Mesodermal cell (in vitro differentiated cells): ENCODE results near the gene MTERF4.

Experiments used
- H3K27ac ChIP-seq: 2 replicates; pipeline ENCODE4 v1.7.0; 2013; ENCODE audit warnings: mild to moderate bottlenecking, low read depth, low read length, moderate library complexity; ENCODE audit not compliant: severe bottlenecking
- H3K36me3 ChIP-seq: 2 replicates; pipeline ENCODE4 v1.7.1; 2013; ENCODE audit warnings: mild to moderate bottlenecking, low read length, moderate library complexity; ENCODE audit not compliant: control insufficient read depth, insufficient read depth
- H3K4me1 ChIP-seq: one replicate; pipeline ENCODE4 v1.7.1; 2013; ENCODE audit warnings: mild to moderate bottlenecking, low read length; ENCODE audit not compliant: insufficient read depth, control insufficient read depth, poor library complexity, severe bottlenecking
- H3K4me3 ChIP-seq: 2 replicates; pipeline ENCODE4 v1.7.0; 2013; ENCODE audit warnings: low read length, control low read depth, mild to moderate bottlenecking; ENCODE audit not compliant: insufficient read depth, poor library complexity, severe bottlenecking; ENCODE audit errors: extremely low read depth
- H3K9me3 ChIP-seq: 2 replicates; pipeline ENCODE4 v1.7.1; 2013; ENCODE audit warnings: mild to moderate bottlenecking, low read length, moderate library complexity; ENCODE audit not compliant: control insufficient read depth
- WGBS, 2 experiments: methylation state at CpG; one replicate each; pipeline ENCODE4 v1.1.5; 2013; ENCODE audit warnings: missing lambda C conversion rate in 2 of 2; ENCODE audit not compliant: insufficient coverage in 2 of 2; 5-methylcytosine and 5-hydroxymethylcytosine counted together

MTERF4 gene

GRCh38 chr2:241067501-241068135 is 34.5 kb downstream of the MTERF4 start:
- no peaks in the 10 kb centered on the region for H3K9me3 ChIP-seq
- H3K4me1 ChIP-seq = no peaks in the 10 kb centered on the region
- 86 to 93% methylated on average over 15 to 21 of the region's 21 CpGs for WGBS, 2 experiments
- H3K4me3 ChIP-seq = no peak overlapping the region
- H3K36me3 ChIP-seq = no peaks in the 10 kb centered on the region
- H3K27ac ChIP-seq = no peak overlapping the region

DNA sequence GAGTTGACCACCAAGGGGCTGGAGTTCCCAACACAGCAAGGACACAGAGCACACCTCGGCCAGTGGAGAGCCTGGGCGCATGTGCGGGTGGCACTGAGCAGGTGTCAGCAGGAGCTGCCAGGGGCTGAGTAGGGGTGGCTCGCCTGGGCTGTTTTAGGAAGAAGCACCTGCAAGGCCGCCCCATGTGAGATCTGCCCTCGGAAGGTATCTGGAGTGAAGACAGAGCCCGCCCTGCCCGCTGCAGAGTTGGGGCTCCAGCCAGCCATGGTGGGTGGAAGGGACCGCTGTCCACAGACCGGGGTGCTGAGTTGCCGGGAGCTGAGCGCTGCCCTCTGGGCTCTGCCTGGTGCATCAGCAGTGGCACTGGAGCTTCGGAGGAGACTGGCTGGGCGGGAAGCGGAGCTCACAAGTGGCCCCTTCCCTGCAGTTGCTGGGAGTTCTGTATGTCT is 35.2 kb downstream of the MTERF4 start:
- 67 to 68% methylated on average over 14 to 15 of the region's 15 CpGs for WGBS, 2 experiments
- H3K36me3 ChIP-seq = no peaks in the 10 kb centered on the region
- no peaks in the 10 kb centered on the region for H3K4me1 ChIP-seq
- H3K4me3 ChIP-seq = no peak overlapping the region
- H3K27ac ChIP-seq = no peak overlapping the region
- H3K9me3 ChIP-seq = no peaks in the 10 kb centered on the region

- 87 to 91% methylated on average over 19 of the region's 21 CpGs for WGBS, 2 experiments
- Histone ChIP-seq H3K9me3 (no peaks in the 10 kb centered on the region), H3K4me1 (no peaks in the 10 kb centered on the region), H3K4me3 (no peak overlapping the region), H3K27ac (no peak overlapping the region), H3K36me3 (no peaks in the 10 kb centered on the region)
Observed at GRCh38 chr2:241066171-241066892, 35.8 kb downstream of the MTERF4 start.

DNA sequence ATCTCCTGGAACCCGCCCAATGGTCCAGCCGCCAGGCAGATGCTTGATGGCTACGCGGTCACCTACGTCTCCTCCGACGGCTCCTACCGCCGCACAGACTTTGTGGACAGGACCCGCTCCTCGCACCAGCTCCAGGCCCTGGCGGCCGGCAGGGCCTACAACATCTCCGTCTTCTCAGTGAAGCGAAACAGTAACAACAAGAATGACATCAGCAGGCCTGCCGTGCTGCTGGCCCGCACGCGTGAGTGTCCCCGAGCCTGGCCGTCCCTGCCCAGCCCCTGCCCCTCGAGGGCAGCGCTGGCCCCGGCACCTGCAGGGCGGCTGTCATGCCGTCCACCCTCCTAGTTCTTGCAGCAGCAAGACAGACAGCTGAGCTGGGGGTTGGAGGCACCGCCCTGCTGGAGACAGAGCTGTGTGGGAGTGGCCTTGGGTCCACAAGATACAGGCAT is 36.7 kb downstream of the MTERF4 start:
- no peaks in the 10 kb centered on the region for H3K4me1 ChIP-seq
- 87 to 91% methylated on average over 23 to 24 of the region's 27 CpGs for WGBS, 2 experiments

DNA sequence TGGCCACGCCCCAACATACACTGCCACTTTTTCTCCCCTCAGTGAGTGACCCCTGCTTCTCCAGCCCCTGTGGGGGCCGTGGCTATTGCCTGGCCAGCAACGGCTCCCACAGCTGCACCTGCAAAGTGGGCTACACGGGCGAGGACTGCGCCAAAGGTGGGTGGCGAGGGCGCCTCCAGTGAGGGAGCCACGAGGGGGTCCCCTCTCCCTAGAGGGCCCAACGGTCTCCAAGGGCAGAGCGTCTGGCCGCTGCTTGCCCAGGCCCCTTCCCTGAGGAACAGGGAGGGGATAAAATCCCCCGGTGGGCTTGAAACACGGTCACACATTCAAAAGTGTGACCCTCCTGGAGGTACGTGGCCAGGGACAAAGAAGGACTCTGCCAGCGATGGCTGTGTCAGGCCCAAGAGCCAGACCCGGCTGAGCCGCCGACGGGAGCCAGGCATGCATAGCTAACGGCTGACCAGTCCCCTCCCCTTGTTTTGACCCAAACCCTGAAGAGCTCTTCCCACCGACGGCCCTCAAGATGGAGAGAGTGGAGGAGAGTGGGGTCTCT is 37.2 kb downstream of the MTERF4 start:
- no peak overlapping the region for H3K27ac ChIP-seq
- H3K4me3 ChIP-seq = no peak overlapping the region
- no peaks in the 10 kb centered on the region for H3K4me1 ChIP-seq
- H3K9me3 ChIP-seq = no peaks in the 10 kb centered on the region
- WGBS, 2 experiments = 86 to 94% methylated on average over 18 to 22 of the region's 23 CpGs
- no peaks in the 10 kb centered on the region for H3K36me3 ChIP-seq

More for the DNA sequence above, 36.7 kb downstream of the MTERF4 start:
- H3K36me3 ChIP-seq = no peaks in the 10 kb centered on the region
- H3K4me3 ChIP-seq = no peak overlapping the region
- no peak overlapping the region for H3K27ac ChIP-seq
- H3K9me3 ChIP-seq = no peaks in the 10 kb centered on the region

- 61 to 67% methylated on average over 10 to 28 of the region's 32 CpGs for WGBS, 2 experiments
- no peaks in the 10 kb centered on the region for H3K9me3 ChIP-seq
- no peak overlapping the region for H3K27ac ChIP-seq
- no peaks in the 10 kb centered on the region for H3K4me1 ChIP-seq
- no peaks in the 10 kb centered on the region for H3K36me3 ChIP-seq
- no peak overlapping the region for H3K4me3 ChIP-seq
Observed at GRCh38 chr2:241064008-241064801, 37.9 kb downstream of the MTERF4 start.

DNA sequence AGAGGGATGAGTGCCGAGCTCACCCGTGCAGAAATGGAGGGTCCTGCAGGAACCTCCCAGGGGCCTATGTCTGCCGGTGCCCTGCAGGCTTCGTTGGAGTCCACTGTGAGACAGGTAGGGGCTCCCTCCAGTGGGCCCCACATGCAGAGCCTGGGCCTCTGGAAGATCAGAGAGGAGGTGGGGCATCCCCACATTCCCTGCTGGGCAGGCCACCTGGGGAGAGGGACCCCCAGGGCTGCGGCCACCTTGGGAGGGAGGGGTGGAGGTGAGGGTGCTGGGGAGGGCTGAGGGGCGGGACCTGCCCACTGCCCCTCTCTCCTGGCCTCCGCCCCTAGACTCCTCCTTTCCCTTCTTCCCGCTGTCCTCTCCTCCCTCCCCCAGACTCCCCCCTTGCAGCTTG is 38.5 kb downstream of the MTERF4 start:
- H3K4me3 ChIP-seq = no peak overlapping the region
- no peaks in the 10 kb centered on the region for H3K4me1 ChIP-seq
- WGBS, 2 experiments = 54 to 85% methylated on average over 6 of the region's 8 CpGs

DNA sequence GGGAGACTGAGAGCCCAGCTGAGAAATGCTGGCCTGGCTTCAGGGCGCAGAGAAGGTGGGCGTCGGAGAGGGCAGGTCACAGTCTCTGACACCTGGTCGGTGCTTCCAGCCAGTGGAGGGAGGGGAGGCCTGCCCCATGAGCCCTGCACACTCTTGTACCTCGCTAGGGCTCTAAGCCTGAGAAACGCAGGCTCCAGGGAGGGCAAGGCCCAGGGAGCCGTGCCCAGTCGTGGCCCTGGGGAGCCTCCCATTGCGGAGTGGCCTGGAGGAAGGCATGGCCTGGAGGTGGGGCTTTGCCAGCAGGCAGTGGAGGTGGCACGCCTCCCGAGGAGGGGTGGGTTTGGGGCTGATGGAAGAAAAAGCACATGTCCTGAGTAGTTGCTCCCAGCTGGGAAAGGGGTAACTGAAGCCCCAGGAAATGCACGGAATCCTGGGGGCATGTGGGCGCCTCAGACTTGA is 39.0 kb downstream of the MTERF4 start:
- H3K36me3 ChIP-seq = no peaks in the 10 kb centered on the region
- no peaks in the 10 kb centered on the region for H3K4me1 ChIP-seq
- no peaks in the 10 kb centered on the region for H3K9me3 ChIP-seq
- H3K4me3 ChIP-seq = no peak overlapping the region
- H3K27ac ChIP-seq = no peak overlapping the region
- WGBS, 2 experiments = 79 to 81% methylated on average over 13 of the region's 13 CpGs

More for the DNA sequence above, 38.5 kb downstream of the MTERF4 start:
- H3K27ac ChIP-seq = no peak overlapping the region
- no peaks in the 10 kb centered on the region for H3K9me3 ChIP-seq
- H3K36me3 ChIP-seq = no peaks in the 10 kb centered on the region

DNA sequence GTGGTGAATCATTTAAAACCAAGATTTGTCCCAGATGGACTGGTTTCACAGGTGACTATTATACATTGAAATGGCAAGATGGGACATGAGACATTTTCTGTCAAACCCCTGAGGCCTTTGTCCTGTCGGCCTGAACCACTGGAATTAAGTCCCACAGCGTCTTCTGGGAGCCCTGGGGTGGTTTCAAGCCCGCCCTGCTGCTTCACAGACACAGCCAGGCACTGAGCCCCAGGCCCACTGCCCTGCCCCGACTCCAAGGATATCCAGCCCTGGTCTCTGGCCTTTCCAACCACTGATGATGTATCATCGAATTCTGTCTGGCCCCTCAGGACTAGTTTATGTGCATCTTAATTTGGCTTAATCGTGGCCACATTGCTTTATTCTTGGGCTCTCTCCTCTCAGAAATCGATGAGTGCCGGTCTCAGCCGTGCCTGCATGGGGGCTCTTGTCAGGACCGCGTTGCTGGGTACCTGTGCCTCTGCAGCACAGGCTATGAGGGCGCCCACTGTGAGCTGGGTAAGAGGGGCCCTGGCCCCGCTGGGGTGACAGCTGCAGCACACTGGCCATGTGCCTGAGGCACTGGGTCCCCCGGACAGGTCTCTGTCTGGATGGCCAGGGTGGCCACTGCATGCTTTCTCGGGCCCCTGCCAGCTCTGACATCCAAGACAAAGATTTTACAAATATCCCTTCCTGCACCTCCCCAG is 39.5 kb downstream of the MTERF4 start:
- H3K4me1 ChIP-seq = no peaks in the 10 kb centered on the region
- H3K36me3 ChIP-seq = no peaks in the 10 kb centered on the region
- no peak overlapping the region for H3K27ac ChIP-seq
- H3K9me3 ChIP-seq = no peaks in the 10 kb centered on the region
- no peak overlapping the region for H3K4me3 ChIP-seq
- WGBS, 2 experiments = 85 to 89% methylated on average over 12 to 15 of the region's 15 CpGs

DNA sequence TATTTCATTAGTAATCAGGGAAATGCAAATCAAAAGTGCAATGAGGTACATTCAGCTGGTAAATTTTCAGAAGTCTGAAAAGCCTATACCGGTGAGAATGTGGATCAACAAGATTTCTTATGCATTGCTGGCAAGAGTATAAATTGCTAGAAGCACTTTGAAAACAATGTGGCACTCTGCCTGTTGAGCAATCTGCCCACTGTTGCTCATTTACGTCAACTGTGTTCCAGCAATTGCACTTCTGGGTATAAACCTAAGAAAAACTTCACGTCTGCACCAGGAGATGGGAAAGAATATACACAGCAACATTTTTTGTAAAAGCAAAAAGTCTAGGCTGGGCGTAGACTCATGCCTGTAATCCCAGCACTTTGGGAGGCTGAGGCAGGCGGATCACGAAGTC is 40.8 kb downstream of the MTERF4 start:
- Histone ChIP-seq H3K4me3 (no peak overlapping the region), H3K36me3 (no peaks in the 10 kb centered on the region), H3K27ac (no peak overlapping the region), H3K9me3 (no peaks in the 10 kb centered on the region), H3K4me1 (no peaks in the 10 kb centered on the region)
- WGBS, 2 experiments = 93 to 94% methylated on average over 3 of the region's 6 CpGs
